SK-N-SH (cell line): ENCODE data around the gene STIM1. TPM values are rescaled to one million over a fixed set of nuclear protein-coding genes. Genes with fewer than 3 reads are reported as not detected.

Experiments
- CTCF ChIA-PET: fragments of 300-600, 350-600 bp; formaldehyde crosslinking; extraction: SDS; loops from one replicate; lab custom pipeline; 2021; lab: Yijun Ruan, JAX
- POLR2A ChIA-PET: fragments of 350-600 bp; sonication (Branson Sonifier 250); formaldehyde crosslinking; extraction: SDS; loops from one replicate; lab custom pipeline; 2020; ENCODE audit warnings: antibody characterized with exemption, inconsistent platforms; lab: Yijun Ruan, JAX
- DNase-seq: peaks from one replicate; pipeline ENCODE4 v3.0.0; 2012
- H2AFZ ChIP-seq: fragments of 200-600 bp; sonication (generic); 2 replicates; pipeline ENCODE4 v1.8.1; 2016; ENCODE audit warnings: antibody characterized with exemption, mild to moderate bottlenecking, low read depth
- H3F3A ChIP-seq: fragments of 200-600 bp; sonication (generic); replicated peaks from 2 replicates; pipeline ENCODE3; 2016; ENCODE audit warnings: antibody characterized with exemption, mild to moderate bottlenecking; ENCODE audit not compliant: insufficient read depth
- H3K27ac ChIP-seq, 2 experiments: fragments of 200-500 bp in 1 of 2; fragments of 200-600 bp in 1 of 2; sonication (Bioruptor generic) in 1 of 2; sonication (generic), shearing (Covaris generic) in 1 of 2; 2 replicates each; pipeline versions ENCODE4 v1.5.1 to v1.6.1; 2014 to 2016; ENCODE audit warnings: low read depth in 2 of 2, inconsistent platforms in 1 of 2, low read length in 1 of 2, mild to moderate bottlenecking in 1 of 2, mixed read lengths in 1 of 2
- H3K27me3 ChIP-seq: fragments of 200-600 bp; sonication (generic), shearing (Covaris generic); 2 replicates; pipeline ENCODE4 v1.6.1; 2016; ENCODE audit warnings: mixed run types; ENCODE audit not compliant: insufficient read depth
- H3K36me3 ChIP-seq, 2 experiments: fragments of 200-500 bp in 1 of 2; fragments of 200-600 bp in 1 of 2; sonication (Bioruptor generic) in 1 of 2; sonication (generic) in 1 of 2; replicated peaks in 1 of 2; 2 replicates each; pipeline versions ENCODE3 to v1.5.1; 2014 to 2016; ENCODE audit warnings: low read length in 1 of 2, mild to moderate bottlenecking in 1 of 2; ENCODE audit not compliant: insufficient read depth in 2 of 2, control insufficient read depth in 1 of 2
- H3K4me1 ChIP-seq, 2 experiments: fragments of 200-500 bp in 1 of 2; fragments of 200-600 bp in 1 of 2; sonication (Bioruptor generic) in 1 of 2; sonication (generic), shearing (Covaris generic) in 1 of 2; 2 replicates each; pipeline versions ENCODE4 v1.5.1 to v1.6.1; 2014 to 2016; ENCODE audit warnings: low read depth in 1 of 2, low read length in 1 of 2, mixed run types in 1 of 2; ENCODE audit not compliant: insufficient read depth in 2 of 2, control insufficient read depth in 1 of 2
- H3K4me2 ChIP-seq: fragments of 200-600 bp; sonication (generic), shearing (Covaris generic); 2 replicates; pipeline ENCODE4 v1.6.1; 2017; ENCODE audit warnings: mixed run types
- H3K4me3 ChIP-seq, 2 experiments: fragments of 200-500 bp in 1 of 2; fragments of 200-600 bp in 1 of 2; sonication (Bioruptor generic) in 1 of 2; sonication (generic), shearing (Covaris generic) in 1 of 2; 2 replicates each; pipeline versions ENCODE4 v1.5.1 to v1.8.1; 2014 to 2016; ENCODE audit warnings: low read depth in 2 of 2, inconsistent platforms in 1 of 2, low read length in 1 of 2, mild to moderate bottlenecking in 1 of 2, mixed read lengths in 1 of 2, moderate library complexity in 1 of 2
- H3K79me2 ChIP-seq: fragments of 200-600 bp; sonication (generic); 2 replicates; pipeline ENCODE4 v1.8.1; 2017; ENCODE audit warnings: mild to moderate bottlenecking; ENCODE audit not compliant: insufficient read depth
- H3K9ac ChIP-seq: fragments of 200-600 bp; sonication (generic); 2 replicates; pipeline ENCODE4 v1.6.1; 2017; ENCODE audit warnings: mixed run types
- H3K9me2 ChIP-seq: fragments of 200-600 bp; sonication (generic); 2 replicates; pipeline ENCODE4 v1.6.1; 2017; ENCODE audit warnings: mixed run types
- H3K9me3 ChIP-seq: fragments of 200-600 bp; sonication (generic); 2 replicates; pipeline ENCODE4 v1.6.1; 2017; ENCODE audit warnings: mixed run types, mild to moderate bottlenecking, moderate library complexity
- H4K20me1 ChIP-seq: fragments of 200-600 bp; sonication (generic); 2 replicates; pipeline ENCODE4 v1.6.1; 2017; ENCODE audit warnings: mild to moderate bottlenecking, mixed run types; ENCODE audit not compliant: insufficient read depth
- CHD2 ChIP-seq: fragments of 150-350 bp; IDR thresholded peaks from 2 replicates; pipeline ENCODE4 v1.6.1; 2018; ENCODE audit warnings: low read length; ENCODE audit not compliant: partially characterized antibody
- FOXJ3 ChIP-seq: sonication (generic); formaldehyde crosslinking; IDR thresholded peaks from 2 replicates; pipeline ENCODE4 v1.5.1; 2020; ENCODE audit warnings: mild to moderate bottlenecking, missing genetic modification reagents
- FOXM1 ChIP-seq: IDR thresholded peaks from 2 replicates; pipeline ENCODE4 v1.4.0; 2012; ENCODE audit warnings: low read depth, mild to moderate bottlenecking
- GABPA ChIP-seq: IDR thresholded peaks from 2 replicates; pipeline ENCODE4 v1.4.0; 2012; ENCODE audit warnings: low read depth, mild to moderate bottlenecking
- IRF3 ChIP-seq: fragments of 150-350 bp; IDR thresholded peaks from 2 replicates; pipeline ENCODE4 v1.6.1; 2016; ENCODE audit warnings: mild to moderate bottlenecking, low read depth, low read length
- NRF1 ChIP-seq: IDR thresholded peaks from 2 replicates; pipeline ENCODE4 v1.6.1; 2012; ENCODE audit warnings: low read depth, mild to moderate bottlenecking, low read length
- PBX3 ChIP-seq: IDR thresholded peaks from 2 replicates; pipeline ENCODE4; 2012
- POLR2AphosphoS5 ChIP-seq: IDR thresholded peaks from 2 replicates; pipeline ENCODE4 v1.6.1; 2012; ENCODE audit warnings: low read depth, low read length
- RAD21 ChIP-seq: IDR thresholded peaks from 2 replicates; pipeline ENCODE4 v1.6.1; 2012; ENCODE audit warnings: mild to moderate bottlenecking, low read length
- REST ChIP-seq: IDR thresholded peaks from 2 replicates; pipeline ENCODE4 v1.6.1; 2012; ENCODE audit warnings: mild to moderate bottlenecking, low read depth, low read length, moderate library complexity
- RFX5 ChIP-seq: IDR thresholded peaks from 2 replicates; pipeline ENCODE4 v1.6.1; 2012; ENCODE audit warnings: mild to moderate bottlenecking, improper control_type of control experiment, low read length
- SMC3 ChIP-seq: IDR thresholded peaks from 2 replicates; pipeline ENCODE4 v1.6.1; 2012; ENCODE audit warnings: low read depth, low read length, improper control_type of control experiment
- TEAD4 ChIP-seq: IDR thresholded peaks from 2 replicates; pipeline ENCODE4 v1.4.0; 2012; ENCODE audit warnings: mild to moderate bottlenecking, borderline replicate concordance; ENCODE audit not compliant: insufficient read depth
- YY1 ChIP-seq: IDR thresholded peaks from 2 replicates; pipeline ENCODE4 v1.4.0; 2012; ENCODE audit warnings: low read depth, mild to moderate bottlenecking
- WGBS: methylation state at CpG from one replicate; pipeline ENCODE4 v1.1.6; 2017; ENCODE audit warnings: low lambda C conversion rate; 5-methylcytosine and 5-hydroxymethylcytosine counted together
- polyA plus RNA-seq, 3 experiments: library from polyadenylated mRNA; depleted of rRNA; stranded (reverse); fragments of >200 nt; gene quantifications; 2 replicates each; pipeline ENCODE4 v1.2.3, GENCODE V29; 2012
- TF ChIP-seq, protein P1 (sequence below): fragments of 200-600 bp; sonication (generic); IDR thresholded peaks from 2 replicates; pipeline ENCODE4 v1.6.1; 2017; ENCODE audit warnings: antibody characterized with exemption, mild to moderate bottlenecking, moderate library complexity
- TF ChIP-seq, protein P2 (sequence below): IDR thresholded peaks from 2 replicates; pipeline ENCODE4 v1.4.0; 2012; ENCODE audit warnings: low read depth
- TF ChIP-seq, protein P3 (sequence below): IDR thresholded peaks from 2 replicates; pipeline ENCODE4 v1.4.0; 2012; ENCODE audit warnings: low read depth, borderline replicate concordance

The STIM1 gene
- polyA plus RNA-seq, 1 of the 3 experiments (the other 2 are of a cell fraction), result 29.5 TPM

- DNase-seq, result no peak
- no peaks in the 10 kb centered on the region for H3K79me2 ChIP-seq
- no peaks in the 10 kb centered on the region for H3K36me3 ChIP-seq
- POLR2A ChIA-PET, result no interaction called here
- no peak overlapping the region for H2AFZ ChIP-seq
- no peak for TF ChIP-seq TEAD4
- TF ChIP-seq, protein P1, sequence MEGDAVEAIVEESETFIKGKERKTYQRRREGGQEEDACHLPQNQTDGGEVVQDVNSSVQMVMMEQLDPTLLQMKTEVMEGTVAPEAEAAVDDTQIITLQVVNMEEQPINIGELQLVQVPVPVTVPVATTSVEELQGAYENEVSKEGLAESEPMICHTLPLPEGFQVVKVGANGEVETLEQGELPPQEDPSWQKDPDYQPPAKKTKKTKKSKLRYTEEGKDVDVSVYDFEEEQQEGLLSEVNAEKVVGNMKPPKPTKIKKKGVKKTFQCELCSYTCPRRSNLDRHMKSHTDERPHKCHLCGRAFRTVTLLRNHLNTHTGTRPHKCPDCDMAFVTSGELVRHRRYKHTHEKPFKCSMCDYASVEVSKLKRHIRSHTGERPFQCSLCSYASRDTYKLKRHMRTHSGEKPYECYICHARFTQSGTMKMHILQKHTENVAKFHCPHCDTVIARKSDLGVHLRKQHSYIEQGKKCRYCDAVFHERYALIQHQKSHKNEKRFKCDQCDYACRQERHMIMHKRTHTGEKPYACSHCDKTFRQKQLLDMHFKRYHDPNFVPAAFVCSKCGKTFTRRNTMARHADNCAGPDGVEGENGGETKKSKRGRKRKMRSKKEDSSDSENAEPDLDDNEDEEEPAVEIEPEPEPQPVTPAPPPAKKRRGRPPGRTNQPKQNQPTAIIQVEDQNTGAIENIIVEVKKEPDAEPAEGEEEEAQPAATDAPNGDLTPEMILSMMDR, result peak; percentile 14; the same call in 1 of the 2 replicates
- WGBS, result 94% methylated on average over 2 of the region's 2 CpGs
- H3K27me3 ChIP-seq, result no peaks in the 10 kb centered on the region
- H3K9me3 ChIP-seq, result no peaks in the 10 kb centered on the region
- no peak overlapping the region for H3K4me2 ChIP-seq
- no peaks in the 10 kb centered on the region for H3K4me1 ChIP-seq
- no peak overlapping the region for H3K9ac ChIP-seq
- H3K9me2 ChIP-seq, result no peaks in the 10 kb centered on the region
- no peaks in the 10 kb centered on the region for H3F3A ChIP-seq
- no peak overlapping the region for H3K27ac ChIP-seq
- H3K4me3 ChIP-seq, result no peak overlapping the region
- no peaks in the 10 kb centered on the region for H4K20me1 ChIP-seq
- CTCF ChIA-PET, result interaction anchor here (0.8 to 0.9 kb wide), 2 partner anchors 101 to 123 kb away, joined by 3 read pairs; no protein-coding TSS in a partner anchor
Observed at GRCh38 chr11:3971756-3972404, 116.4 kb downstream of the STIM1 start.

- H3K9me2 ChIP-seq, result no peaks in the 10 kb centered on the region
- no peak overlapping the region for H3K27ac ChIP-seq
- ChIA-PET POLR2A (no interaction called here), CTCF (interaction anchor here (0.9 kb wide), 1 partner anchor 124 kb away, joined by 3 read pairs; no protein-coding TSS in a partner anchor)
- WGBS, result 89% methylated on average over 1 of the region's 1 CpG
- no peak overlapping the region for H3K4me3 ChIP-seq
- H3K36me3 ChIP-seq, result no peaks in the 10 kb centered on the region
- no peaks in the 10 kb centered on the region for H3F3A ChIP-seq
- H3K4me1 ChIP-seq, result no peaks in the 10 kb centered on the region
- no peaks in the 10 kb centered on the region for H4K20me1 ChIP-seq
- H3K27me3 ChIP-seq, result no peaks in the 10 kb centered on the region
- no peak overlapping the region for H2AFZ ChIP-seq
- no peak overlapping the region for H3K4me2 ChIP-seq
- no peaks in the 10 kb centered on the region for H3K9me3 ChIP-seq
- H3K9ac ChIP-seq, result no peak overlapping the region
- no peaks in the 10 kb centered on the region for H3K79me2 ChIP-seq
- DNase-seq, result no peak
- TF ChIP-seq FOXJ3 (CRISPR knock-in tag) (no peak), POLR2AphosphoS5 (no peak), PBX3 (no peak), REST (no peak), RFX5 (no peak), RAD21 (no peak), SMC3 (no peak), NRF1 (no peak), CHD2 (no peak), IRF3 (no peak), YY1 (no peak), GABPA (no peak), FOXM1 (no peak)
- TF ChIP-seq, protein P2, sequence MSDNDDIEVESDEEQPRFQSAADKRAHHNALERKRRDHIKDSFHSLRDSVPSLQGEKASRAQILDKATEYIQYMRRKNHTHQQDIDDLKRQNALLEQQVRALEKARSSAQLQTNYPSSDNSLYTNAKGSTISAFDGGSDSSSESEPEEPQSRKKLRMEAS, result no peak
- TF ChIP-seq, protein P3, sequence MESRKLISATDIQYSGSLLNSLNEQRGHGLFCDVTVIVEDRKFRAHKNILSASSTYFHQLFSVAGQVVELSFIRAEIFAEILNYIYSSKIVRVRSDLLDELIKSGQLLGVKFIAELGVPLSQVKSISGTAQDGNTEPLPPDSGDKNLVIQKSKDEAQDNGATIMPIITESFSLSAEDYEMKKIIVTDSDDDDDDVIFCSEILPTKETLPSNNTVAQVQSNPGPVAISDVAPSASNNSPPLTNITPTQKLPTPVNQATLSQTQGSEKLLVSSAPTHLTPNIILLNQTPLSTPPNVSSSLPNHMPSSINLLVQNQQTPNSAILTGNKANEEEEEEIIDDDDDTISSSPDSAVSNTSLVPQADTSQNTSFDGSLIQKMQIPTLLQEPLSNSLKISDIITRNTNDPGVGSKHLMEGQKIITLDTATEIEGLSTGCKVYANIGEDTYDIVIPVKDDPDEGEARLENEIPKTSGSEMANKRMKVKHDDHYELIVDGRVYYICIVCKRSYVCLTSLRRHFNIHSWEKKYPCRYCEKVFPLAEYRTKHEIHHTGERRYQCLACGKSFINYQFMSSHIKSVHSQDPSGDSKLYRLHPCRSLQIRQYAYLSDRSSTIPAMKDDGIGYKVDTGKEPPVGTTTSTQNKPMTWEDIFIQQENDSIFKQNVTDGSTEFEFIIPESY, result no peak
Observed at GRCh38 chr11:3972431-3972830, 117.0 kb downstream of the STIM1 start.
